Measurements from ENCODE around the gene MBD3. TPM values are rescaled to one million over a fixed set of nuclear protein-coding genes. Genes with fewer than 3 reads are reported as not detected.
"Not testable (repeated sequence)": the region's sequence is repeated elsewhere in the genome, so short reads cannot be mapped to it uniquely, and the experiment has no call there.

MBD3 gene
- total and polyA plus RNA-seq, 2 of the 4 experiments (the other 2 are of a cell fraction), result 42.5 to 66.3 TPM

- no peak overlapping the region for H3K9ac ChIP-seq (ENCODE audit: low read depth, low read length)
- no peak overlapping the region for H4K91ac ChIP-seq (ENCODE audit: insufficient read depth, low read depth, low read length)
- no peak overlapping the region for H3K27ac ChIP-seq (ENCODE audit: insufficient read depth, low read length)
- dilution Hi-C loops (cut with HindIII; ENCODE audit: low sequenced_read_pairs, unreplicated experiment), result no loop called here
- ChIA-PET POLR2A (ENCODE audit: unreplicated experiment) (no interaction called here), CTCF (no interaction called here)
- intact Hi-C loops (cut with micrococcal nuclease), result no loop called here
- no peak overlapping the region for H2BK120ac ChIP-seq (ENCODE audit: low read depth, low read length)
- no peaks in the 10 kb centered on the region for H3K9me1 ChIP-seq (ENCODE audit: insufficient read depth, low read length)
- TF ChIP-seq SMC3 (IDR thresholded peaks at IDR 0.05; ENCODE audit: low read depth, low read length) (no peak), MAFK (IDR thresholded peaks at IDR 0.05; ENCODE audit: low read depth, low read length) (no peak), RCOR1 (IDR thresholded peaks at IDR 0.05; ENCODE audit: insufficient replicate concordance, low read length) (no peak)
- peak overlapping the region; percentile 76 for H3K4me2 ChIP-seq (ENCODE audit: low read depth, low read length)
- no CpG with 5 or more reads among the region's 15 CpGs for WGBS, 2 experiments (ENCODE audit: extremely low coverage in 2 of 2, insufficient read length in 1 of 2)
- H2AK5ac ChIP-seq (ENCODE audit: low read depth, low read length), result no peak overlapping the region
- no peak overlapping the region for H3K18ac ChIP-seq (ENCODE audit: low read depth, low read length)
- H4K8ac ChIP-seq (ENCODE audit: low read depth in 2 of 2, low read length in 2 of 2), result no peak overlapping the region
- H2BK20ac ChIP-seq (ENCODE audit: low read depth, low read length), result no peak overlapping the region
- H2AK9ac ChIP-seq (replicated peaks; ENCODE audit: low read depth, low read length, poor library complexity), result no peak overlapping the region
- H2BK15ac ChIP-seq (ENCODE audit: low read depth, low read length), result no peak overlapping the region
- H3K4ac ChIP-seq (ENCODE audit: low read depth, low read length), result no peak overlapping the region
- H3K27me3 ChIP-seq (ENCODE audit: control insufficient read depth, insufficient read depth, low read length), result peaks cover 2% of the 10 kb centered on the region
- H3K56ac ChIP-seq (ENCODE audit: extremely low read depth, insufficient read depth, low read length), result no peak overlapping the region
- DNase-seq, result no peak
- no peaks in the 10 kb centered on the region for H4K20me1 ChIP-seq (ENCODE audit: insufficient read depth, low read length)
- peak overlapping the region; percentile 79 for H2AFZ ChIP-seq (replicated peaks; ENCODE audit: low read length, poor library complexity)
- in situ Hi-C loops (cut with MboI; ENCODE audit: low sequenced_read_pairs), result loop anchor here (25.0 kb wide), 1 partner anchor 248 kb away; no protein-coding TSS in a partner anchor
- H4K5ac ChIP-seq (ENCODE audit: low read depth, low read length), result no peak overlapping the region
- ATAC-seq (ENCODE audit: low read depth), result 0 out of 2 replicates have a peak, but pooled peaks have one; percentile 17
- H3K79me1 ChIP-seq (ENCODE audit: low read depth in 1 of 2, low read length in 2 of 2), result no peaks in the 10 kb centered on the region
- no peak overlapping the region for H3K4me3 ChIP-seq (ENCODE audit: insufficient read depth, low read depth, low read length)
- no peak overlapping the region for H2BK5ac ChIP-seq (ENCODE audit: low read depth, low read length, poor library complexity, severe bottlenecking)
- no peaks in the 10 kb centered on the region for H3K9me3 ChIP-seq (ENCODE audit: control insufficient read depth, insufficient read depth, low read length)
- BruUV-seq (replicated peaks), result no TSS peak
- no peak overlapping the region for H3K14ac ChIP-seq (replicated peaks; ENCODE audit: low read depth, low read length)
- H3K36me3 ChIP-seq (ENCODE audit: control insufficient read depth, insufficient read depth, low read length), result no peaks in the 10 kb centered on the region
- H3K23ac ChIP-seq (ENCODE audit: low read depth, low read length), result no peak overlapping the region; the same call in 1 of the 2 replicates
- H3K4me1 ChIP-seq (ENCODE audit: control insufficient read depth, insufficient read depth, low read length), result peaks cover 2% of the 10 kb centered on the region; the same call in 1 of the 2 replicates
Observed at GRCh38 chr19:1538978-1539377, 53.7 kb downstream of the MBD3 start.

DNA sequence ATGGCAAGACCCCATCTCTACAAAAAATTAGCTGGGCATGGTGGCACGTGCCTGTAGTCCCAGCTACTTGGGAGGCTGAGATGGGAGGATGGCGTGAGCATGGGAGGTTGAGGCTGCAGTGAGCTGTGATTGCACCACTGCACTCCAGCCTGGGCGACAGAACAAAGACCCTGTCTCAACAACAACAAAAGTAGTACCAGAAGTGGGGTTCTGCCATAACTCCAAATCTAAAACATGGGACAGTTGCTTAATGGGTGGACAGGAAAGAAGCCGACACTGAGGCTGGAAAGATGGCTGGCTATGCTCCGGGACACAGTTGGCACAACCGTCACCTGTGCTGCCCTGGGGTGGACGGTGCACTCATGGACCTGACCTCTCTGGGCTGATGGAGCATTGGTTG, 57.0 kb downstream of the MBD3 start:
- H3K9ac ChIP-seq (ENCODE audit: low read depth, low read length); H3K4me3 ChIP-seq (ENCODE audit: insufficient read depth, low read depth, low read length); H2AK9ac ChIP-seq (replicated peaks; ENCODE audit: low read depth, low read length, poor library complexity); H4K20me1 ChIP-seq (ENCODE audit: insufficient read depth, low read length); H3K23ac ChIP-seq (ENCODE audit: low read depth, low read length); H3K4me1 ChIP-seq (ENCODE audit: control insufficient read depth, insufficient read depth, low read length); H2AFZ ChIP-seq (replicated peaks; ENCODE audit: low read length, poor library complexity); H3K9me1 ChIP-seq (ENCODE audit: insufficient read depth, low read length); H4K91ac ChIP-seq (ENCODE audit: insufficient read depth, low read depth, low read length); H3K56ac ChIP-seq (ENCODE audit: extremely low read depth, insufficient read depth, low read length); BruUV-seq (replicated peaks); DNase-seq; POLR2A ChIA-PET (ENCODE audit: unreplicated experiment); CTCF ChIA-PET; H3K36me3 ChIP-seq (ENCODE audit: control insufficient read depth, insufficient read depth, low read length); H3K27ac ChIP-seq (ENCODE audit: insufficient read depth, low read length); H2BK5ac ChIP-seq (ENCODE audit: low read depth, low read length, poor library complexity, severe bottlenecking); H2BK15ac ChIP-seq (ENCODE audit: low read depth, low read length); H4K8ac ChIP-seq (ENCODE audit: low read depth in 2 of 2, low read length in 2 of 2); H4K5ac ChIP-seq (ENCODE audit: low read depth, low read length); intact Hi-C loops (cut with micrococcal nuclease); H3K79me1 ChIP-seq (ENCODE audit: low read depth in 1 of 2, low read length in 2 of 2); H3K4me2 ChIP-seq (ENCODE audit: low read depth, low read length); H3K18ac ChIP-seq (ENCODE audit: low read depth, low read length); H3K4ac ChIP-seq (ENCODE audit: low read depth, low read length); H2BK120ac ChIP-seq (ENCODE audit: low read depth, low read length); H3K14ac ChIP-seq (replicated peaks; ENCODE audit: low read depth, low read length); H3K27me3 ChIP-seq (ENCODE audit: control insufficient read depth, insufficient read depth, low read length); H2BK20ac ChIP-seq (ENCODE audit: low read depth, low read length); H3K9me3 ChIP-seq (ENCODE audit: control insufficient read depth, insufficient read depth, low read length); dilution Hi-C loops (cut with HindIII; ENCODE audit: low sequenced_read_pairs, unreplicated experiment); H2AK5ac ChIP-seq (ENCODE audit: low read depth, low read length); ATAC-seq (ENCODE audit: low read depth): not testable (repeated sequence)
- WGBS, 2 experiments (ENCODE audit: extremely low coverage in 2 of 2, insufficient read length in 1 of 2), result 94% methylated on average over 3 of the region's 7 CpGs; no CpG with 5 or more reads in 1 of the 2 experiments
- in situ Hi-C loops (cut with MboI; ENCODE audit: low sequenced_read_pairs), result loop anchor here (25.0 kb wide), 1 partner anchor 252 kb away; no protein-coding TSS in a partner anchor
